Activated CD8-positive, alpha-beta memory T cell treated with anti-CD3 and anti-CD28 coated beads, Interleukin-2, amount 10 ng/mL, durations not matched to agents 7 days and 5 days (primary cell): Measurements from ENCODE around the gene ART4. TPM values are rescaled to one million over a fixed set of nuclear protein-coding genes. Genes with fewer than 3 reads are reported as not detected.

Experiments used
- ATAC-seq: fragments of 150-1000 bp; cut with Tn5 transposase; one replicate; pipeline ENCODE4 v1.10.0; 2021; ENCODE audit warnings: moderate library complexity
- CTCF ChIA-PET: fragments of 350-600 bp; sonication (Branson Sonifier 250); formaldehyde crosslinking; loops from one replicate; lab custom pipeline; 2021; ENCODE audit warnings: antibody characterized with exemption; lab: Charles Lee
- DNase-seq: peaks from one replicate; pipeline ENCODE4 v3.0.0-alpha.2; 2020
- H3K27ac Mint-ChIP-seq: one replicate; pipeline ENCODE4 v1.8.0; 2021; ENCODE audit warnings: mild to moderate bottlenecking, mixed read lengths
- H3K27me3 Mint-ChIP-seq: one replicate; pipeline ENCODE4 v1.8.0; 2021; ENCODE audit warnings: mixed read lengths
- H3K36me3 Mint-ChIP-seq: one replicate; pipeline ENCODE4 v1.8.0; 2021; ENCODE audit warnings: mild to moderate bottlenecking, mixed read lengths
- H3K4me1 Mint-ChIP-seq: one replicate; pipeline ENCODE4 v1.8.0; 2021; ENCODE audit warnings: mixed read lengths
- H3K4me3 Mint-ChIP-seq: one replicate; pipeline ENCODE4 v1.8.0; 2021; ENCODE audit warnings: mild to moderate bottlenecking, moderate library complexity, mixed read lengths
- H3K9me3 Mint-ChIP-seq: one replicate; pipeline ENCODE4 v1.8.0; 2022; ENCODE audit warnings: low read depth, mixed read lengths
- total RNA-seq, 2 experiments: library from RNA; stranded (reverse); gene quantifications; one replicate each; pipeline ENCODE4 v1.2.3, GENCODE V29; 2021

The ART4 gene
- not detected for total RNA-seq

- no peak within 1 kb of the TSS for H3K27ac Mint-ChIP-seq
- H3K9me3 Mint-ChIP-seq, result no peaks in the 10 kb centered on the region
- CTCF ChIA-PET, result interaction anchor here (7.7 kb wide), 1 partner anchor 151 kb away, joined by 62 read pairs; no protein-coding TSS in a partner anchor
Observed at GRCh38 chr12:14843425-14843887, at the start of gene ART4. Gene ART4 (minus strand): TSS chr12:14843526. CDS start chr12:14843113, 413 bp downstream.

GRCh38 chr12:14892726-14893505 is 49.6 kb upstream of the ART4 start:
- no peaks in the 10 kb centered on the region for H3K36me3 Mint-ChIP-seq
- no peak overlapping the region for H3K27ac Mint-ChIP-seq
- no peaks in the 10 kb centered on the region for H3K4me1 Mint-ChIP-seq
- no peaks in the 10 kb centered on the region for H3K9me3 Mint-ChIP-seq
- DNase-seq (no peak), ATAC-seq (no peak)
- H3K4me3 Mint-ChIP-seq, result no peak overlapping the region
- CTCF ChIA-PET, result interaction anchor here (0.7 to 1.4 kb wide), 2 partner anchors 45 to 94 kb away, joined by 3 read pairs; no protein-coding TSS in a partner anchor
- peaks cover 22% of the 10 kb centered on the region for H3K27me3 Mint-ChIP-seq

More at GRCh38 chr12:14843425-14843887, at the start of gene ART4:
- no peaks in the 10 kb centered on the region for H3K36me3 Mint-ChIP-seq
- DNase-seq (no peak), ATAC-seq (no peak)
- H3K4me1 Mint-ChIP-seq, result peaks cover 4% of the 10 kb centered on the region
- peaks cover 9% of the 10 kb centered on the region for H3K27me3 Mint-ChIP-seq
- H3K4me3 Mint-ChIP-seq, result no peak within 1 kb of the TSS

GRCh38 chr12:14890701-14891100 is 47.4 kb upstream of the ART4 start:
- no peaks in the 10 kb centered on the region for H3K9me3 Mint-ChIP-seq

GRCh38 chr12:14886271-14886670 is 42.9 kb upstream of the ART4 start:
- no peak for DNase-seq
- CTCF ChIA-PET, result no interaction called here
- Mint-ChIP-seq H3K9me3 (no peaks in the 10 kb centered on the region), H3K4me3 (no peak overlapping the region), H3K36me3 (peaks cover 3% of the 10 kb centered on the region), H3K27me3 (peaks cover 39% of the 10 kb centered on the region), H3K4me1 (peaks cover 13% of the 10 kb centered on the region), H3K27ac (no peak overlapping the region)
- ATAC-seq, result no peak

More at GRCh38 chr12:14890701-14891100, 47.4 kb upstream of the ART4 start:
- Mint-ChIP-seq H3K27me3 (peaks cover 35% of the 10 kb centered on the region), H3K4me1 (peaks cover 3% of the 10 kb centered on the region), H3K27ac (no peak overlapping the region), H3K4me3 (no peak overlapping the region), H3K36me3 (no peaks in the 10 kb centered on the region)
- no peak for ATAC-seq
- DNase-seq, result no peak
- CTCF ChIA-PET, result interaction anchor here (1.3 kb wide), 1 partner anchor 49 kb away, joined by 3 read pairs; no protein-coding TSS in a partner anchor

GRCh38 chr12:14885718-14886221 is 42.4 kb upstream of the ART4 start, which contains the start of gene MGP:
Gene MGP (minus strand): TSS chr12:14885854. CDS start chr12:14885791, 63 bp downstream.
- no peak within 1 kb of the TSS for H3K27ac Mint-ChIP-seq
- H3K36me3 Mint-ChIP-seq, result peaks cover 5% of the 10 kb centered on the region
- no peak within 1 kb of the TSS for H3K4me3 Mint-ChIP-seq
- H3K27me3 Mint-ChIP-seq, result peaks cover 38% of the 10 kb centered on the region
- CTCF ChIA-PET, result interaction anchor here (1.3 kb wide), 1 partner anchor 12 kb away, joined by 4 read pairs; no protein-coding TSS in a partner anchor
- H3K4me1 Mint-ChIP-seq, result peaks cover 16% of the 10 kb centered on the region
- DNase-seq (no peak), ATAC-seq (no peak)
- H3K9me3 Mint-ChIP-seq, result no peaks in the 10 kb centered on the region

- DNase-seq (peak; percentile 80), ATAC-seq (peak; percentile 87)
- Mint-ChIP-seq H3K27ac (no peak overlapping the region), H3K4me3 (no peak overlapping the region), H3K4me1 (peaks cover 20% of the 10 kb centered on the region), H3K27me3 (peaks cover 32% of the 10 kb centered on the region), H3K9me3 (no peaks in the 10 kb centered on the region), H3K36me3 (peaks cover 5% of the 10 kb centered on the region)
- CTCF ChIA-PET, result interaction anchor here (0.9 to 1.4 kb wide), 4 partner anchors 10 to 112 kb away, joined by 3 to 4 read pairs (median 3); no protein-coding TSS in a partner anchor
Observed at GRCh38 chr12:14884458-14884878, 41.1 kb upstream of the ART4 start.

- H3K27me3 Mint-ChIP-seq, result peaks cover 28% of the 10 kb centered on the region
- ATAC-seq (no peak), DNase-seq (no peak)
- CTCF ChIA-PET, result interaction anchor here (0.7 to 1.4 kb wide), 2 partner anchors 35 to 36 kb away, joined by 3 read pairs; no protein-coding TSS in a partner anchor
- peaks cover 5% of the 10 kb centered on the region for H3K36me3 Mint-ChIP-seq
- peaks cover 20% of the 10 kb centered on the region for H3K4me1 Mint-ChIP-seq
- no peak overlapping the region for H3K4me3 Mint-ChIP-seq
- no peaks in the 10 kb centered on the region for H3K9me3 Mint-ChIP-seq
- H3K27ac Mint-ChIP-seq, result no peak overlapping the region
Observed at GRCh38 chr12:14883686-14884085, 40.4 kb upstream of the ART4 start.

- no peaks in the 10 kb centered on the region for H3K9me3 Mint-ChIP-seq
- no peak overlapping the region for H3K4me3 Mint-ChIP-seq
- DNase-seq (no peak), ATAC-seq (no peak)
- CTCF ChIA-PET, result no interaction called here
- H3K27ac Mint-ChIP-seq, result no peak overlapping the region
- H3K36me3 Mint-ChIP-seq, result peaks cover 5% of the 10 kb centered on the region
- peaks cover 20% of the 10 kb centered on the region for H3K4me1 Mint-ChIP-seq
- H3K27me3 Mint-ChIP-seq, result peaks cover 9% of the 10 kb centered on the region
Observed at GRCh38 chr12:14880890-14881453, 37.6 kb upstream of the ART4 start.

- CTCF ChIA-PET, result no interaction called here
- Mint-ChIP-seq H3K4me1 (peaks cover 9% of the 10 kb centered on the region), H3K9me3 (no peaks in the 10 kb centered on the region), H3K4me3 (no peak overlapping the region), H3K36me3 (peaks cover 5% of the 10 kb centered on the region), H3K27me3 (no peaks in the 10 kb centered on the region), H3K27ac (no peak overlapping the region)
- DNase-seq, result no peak
- ATAC-seq, result no peak
Observed at GRCh38 chr12:14879222-14879933, 36.1 kb upstream of the ART4 start.

- ATAC-seq (no peak), DNase-seq (no peak)
- CTCF ChIA-PET, result no interaction called here
- no peaks in the 10 kb centered on the region for H3K9me3 Mint-ChIP-seq
- no peak overlapping the region for H3K4me3 Mint-ChIP-seq
- H3K36me3 Mint-ChIP-seq, result peaks cover 5% of the 10 kb centered on the region
- H3K27ac Mint-ChIP-seq, result no peak overlapping the region
- H3K27me3 Mint-ChIP-seq, result no peaks in the 10 kb centered on the region
- H3K4me1 Mint-ChIP-seq, result peaks cover 7% of the 10 kb centered on the region
Observed at GRCh38 chr12:14878488-14878887, 35.2 kb upstream of the ART4 start.

GRCh38 chr12:14876833-14877232 is 33.5 kb upstream of the ART4 start:
- CTCF ChIA-PET, result no interaction called here

GRCh38 chr12:14874882-14875281 is 31.6 kb upstream of the ART4 start:
- Mint-ChIP-seq H3K36me3 (no peaks in the 10 kb centered on the region), H3K27me3 (no peaks in the 10 kb centered on the region), H3K9me3 (no peaks in the 10 kb centered on the region), H3K4me1 (peaks cover 2% of the 10 kb centered on the region), H3K4me3 (no peak overlapping the region), H3K27ac (no peak overlapping the region)
- CTCF ChIA-PET, result interaction anchor here (1.3 kb wide), 1 partner anchor 10 kb away, joined by 4 read pairs; the partner anchor contains the start of gene MGP
- DNase-seq (no peak), ATAC-seq (no peak)

More at GRCh38 chr12:14876833-14877232, 33.5 kb upstream of the ART4 start:
- no peak overlapping the region for H3K27ac Mint-ChIP-seq
- peaks cover 4% of the 10 kb centered on the region for H3K36me3 Mint-ChIP-seq
- H3K4me3 Mint-ChIP-seq, result no peak overlapping the region
- ATAC-seq (no peak), DNase-seq (no peak)
- no peaks in the 10 kb centered on the region for H3K27me3 Mint-ChIP-seq
- H3K9me3 Mint-ChIP-seq, result no peaks in the 10 kb centered on the region
- peaks cover 7% of the 10 kb centered on the region for H3K4me1 Mint-ChIP-seq
